WTC11 (cell line): ENCODE data around the gene CHPF2. TPM values are rescaled to one million over a fixed set of nuclear protein-coding genes. Genes with fewer than 3 reads are reported as not detected.

Experiments used
- ATAC-seq: fragments of 200-7000 bp; cut with Tn5 transposase; 2 replicates; pipeline ENCODE4 v1.10.0; 2021; ENCODE audit warnings: mild to moderate bottlenecking, moderate library complexity
- CTCF ChIA-PET: fragments of 300-600 bp; sonication (Branson Sonifier 250); formaldehyde crosslinking; loops from one replicate; lab custom pipeline; 2021; ENCODE audit warnings: antibody characterized with exemption; lab: Charles Lee
- POLR2A ChIA-PET: fragments of 350-600 bp; sonication (Branson Sonifier 250); formaldehyde crosslinking; loops from one replicate; lab custom pipeline; 2021; ENCODE audit warnings: antibody characterized with exemption; lab: Charles Lee
- DNase-seq: peaks from one replicate; pipeline ENCODE4 v3.0.0; 2021; ENCODE audit warnings: low spot score
- H3K27ac Mint-ChIP-seq: 2 replicates; pipeline ENCODE4 v1.8.0; 2021; ENCODE audit warnings: mixed read lengths
- H3K27me3 Mint-ChIP-seq: 2 replicates; pipeline ENCODE4 v1.8.0; 2021; ENCODE audit warnings: low read depth, mild to moderate bottlenecking, moderate library complexity, mixed read lengths
- H3K36me3 Mint-ChIP-seq: 2 replicates; pipeline ENCODE4 v1.8.0; 2021; ENCODE audit warnings: mixed read lengths
- H3K4me1 Mint-ChIP-seq: 2 replicates; pipeline ENCODE4 v1.8.0; 2022; ENCODE audit warnings: mixed read lengths
- H3K4me3 Mint-ChIP-seq: 2 replicates; pipeline ENCODE4 v1.8.0; 2021; ENCODE audit warnings: mild to moderate bottlenecking, moderate library complexity, mixed read lengths
- H3K9me3 Mint-ChIP-seq: 2 replicates; pipeline ENCODE4 v1.8.0; 2021; ENCODE audit warnings: mixed read lengths
- GTF2I ChIP-seq: fragments of 250-450 bp; sonication (Bioruptor Pico); conservative IDR thresholded peaks from 2 replicates; pipeline ENCODE4 v1.4.0; 2021; ENCODE audit warnings: mild to moderate bottlenecking
- MXD4 ChIP-seq: fragments of 250-450 bp; sonication (Bioruptor Pico); IDR thresholded peaks from 2 replicates; pipeline ENCODE4 v1.8.0; 2021; ENCODE audit warnings: mild to moderate bottlenecking, moderate library complexity, borderline replicate concordance
- NFE2L1 ChIP-seq: sonication (generic); formaldehyde crosslinking; IDR thresholded peaks from 2 replicates; pipeline ENCODE4 v1.8.1; 2023; ENCODE audit warnings: missing genetic modification reagents
- NR3C1 ChIP-seq: sonication (generic); formaldehyde crosslinking; conservative IDR thresholded peaks from 2 replicates; pipeline ENCODE4 v1.8.1; 2023; ENCODE audit warnings: low read depth, mild to moderate bottlenecking, missing genetic modification reagents
- OVOL2 ChIP-seq: fragments of 250-450 bp; sonication (Bioruptor Pico); IDR thresholded peaks from 2 replicates; pipeline ENCODE4 v1.9.0; 2021; ENCODE audit warnings: mild to moderate bottlenecking, borderline replicate concordance
- SOX15 ChIP-seq: fragments of 250-450 bp; sonication (Bioruptor Pico); IDR thresholded peaks from 2 replicates; pipeline ENCODE4 v1.9.0; 2021; ENCODE audit warnings: mild to moderate bottlenecking
- TCF7 ChIP-seq: sonication (generic); formaldehyde crosslinking; IDR thresholded peaks from 2 replicates; pipeline ENCODE4 v1.8.0; 2022; ENCODE audit warnings: mild to moderate bottlenecking, low read depth, missing genetic modification reagents, moderate library complexity
- TEAD1 ChIP-seq: sonication (generic); formaldehyde crosslinking; IDR thresholded peaks from 2 replicates; pipeline ENCODE4 v1.8.0; 2022; ENCODE audit warnings: mild to moderate bottlenecking, missing genetic modification reagents
- ZNF121 ChIP-seq: sonication (generic); formaldehyde crosslinking; IDR thresholded peaks from 2 replicates; pipeline ENCODE4 v1.8.0; 2023; ENCODE audit warnings: missing genetic modification reagents
- ZNF263 ChIP-seq: sonication (generic); formaldehyde crosslinking; IDR thresholded peaks from 2 replicates; pipeline ENCODE4 v1.8.1; 2022; ENCODE audit warnings: low read depth, mild to moderate bottlenecking, moderate library complexity, missing genetic modification reagents
- ZNF317 ChIP-seq: sonication (generic); formaldehyde crosslinking; IDR thresholded peaks from 2 replicates; pipeline ENCODE4 v1.8.1; 2023; ENCODE audit warnings: low read depth, mild to moderate bottlenecking, moderate library complexity, missing genetic modification reagents, borderline replicate concordance
- ZNF671 ChIP-seq: fragments of 250-450 bp; sonication (Bioruptor Pico); IDR thresholded peaks from 2 replicates; pipeline ENCODE4 v1.8.0; 2021; ENCODE audit warnings: mild to moderate bottlenecking
- total RNA-seq: library from RNA; stranded (reverse); gene quantifications from 3 replicates; pipeline ENCODE4 v1.2.3, GENCODE V29; 2021
- TF ChIP-seq, protein P1 (sequence below): sonication (generic); formaldehyde crosslinking; IDR thresholded peaks from 2 replicates; pipeline ENCODE4 v1.8.1; 2023; ENCODE audit warnings: mild to moderate bottlenecking, moderate library complexity, missing genetic modification reagents
- TF ChIP-seq, protein P2 (sequence below): sonication (generic); formaldehyde crosslinking; IDR thresholded peaks from 2 replicates; pipeline ENCODE4 v1.8.0; 2022; ENCODE audit warnings: mild to moderate bottlenecking, missing genetic modification reagents
- TF ChIP-seq, protein P3 (sequence below): fragments of 250-450 bp; sonication (Bioruptor Pico); IDR thresholded peaks from 2 replicates; pipeline ENCODE4 v1.9.0; 2021; ENCODE audit warnings: mild to moderate bottlenecking, borderline replicate concordance
- TF ChIP-seq, protein P4 (sequence below): fragments of 250-450 bp; sonication (Bioruptor Pico); conservative IDR thresholded peaks from 2 replicates; pipeline ENCODE4 v1.9.0; 2021; ENCODE audit warnings: mild to moderate bottlenecking
- TF ChIP-seq, protein P5 (sequence below): sonication (generic); formaldehyde crosslinking; IDR thresholded peaks from 2 replicates; pipeline ENCODE4 v1.8.1; 2022; ENCODE audit warnings: low read depth, missing genetic modification reagents, borderline replicate concordance
- TF ChIP-seq, protein P6 (sequence below): fragments of 250-450 bp; sonication (Bioruptor Pico); IDR thresholded peaks from 2 replicates; pipeline ENCODE4 v1.9.0; 2021; ENCODE audit warnings: mild to moderate bottlenecking
- TF ChIP-seq, protein P7 (sequence below): sonication (generic); formaldehyde crosslinking; conservative IDR thresholded peaks from 2 replicates; pipeline ENCODE4 v1.8.1; 2023; ENCODE audit warnings: mild to moderate bottlenecking, low read depth, missing genetic modification reagents, moderate library complexity

Gene CHPF2
- total RNA-seq, 1 experiment from 2014 or later: 30.7 TPM

DNA sequence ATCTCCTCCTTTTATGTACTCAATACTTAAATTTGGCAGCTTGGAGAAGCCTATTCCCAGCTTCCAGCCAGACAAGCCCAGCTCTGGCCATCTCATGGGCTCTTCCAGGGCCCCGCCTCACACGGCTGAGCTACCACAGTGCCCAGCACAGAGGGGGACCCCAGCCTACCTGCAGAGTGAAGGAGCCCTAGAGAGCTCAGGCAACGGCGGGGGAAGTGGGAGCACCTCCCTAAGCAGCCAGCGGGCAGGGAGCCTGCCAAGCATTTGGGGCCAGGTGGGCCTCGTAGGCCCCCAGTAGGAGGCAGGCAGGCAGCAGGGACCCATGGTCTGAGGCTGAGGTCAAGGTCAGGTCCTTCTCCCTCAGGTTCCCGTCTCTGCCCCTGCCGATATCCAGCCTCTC lies 45.3 kb downstream of the CHPF2 start:
- ATAC-seq: no peak; the same call in 1 of the 2 replicates
- CTCF ChIA-PET: interaction anchor here (1.0 to 2.4 kb wide), 9 partner anchors 9 to 73 kb away, joined by 3 to 16 read pairs (median 4); no protein-coding TSS in a partner anchor
- H3K9me3 Mint-ChIP-seq: no peaks in the 10 kb centered on the region

DNA sequence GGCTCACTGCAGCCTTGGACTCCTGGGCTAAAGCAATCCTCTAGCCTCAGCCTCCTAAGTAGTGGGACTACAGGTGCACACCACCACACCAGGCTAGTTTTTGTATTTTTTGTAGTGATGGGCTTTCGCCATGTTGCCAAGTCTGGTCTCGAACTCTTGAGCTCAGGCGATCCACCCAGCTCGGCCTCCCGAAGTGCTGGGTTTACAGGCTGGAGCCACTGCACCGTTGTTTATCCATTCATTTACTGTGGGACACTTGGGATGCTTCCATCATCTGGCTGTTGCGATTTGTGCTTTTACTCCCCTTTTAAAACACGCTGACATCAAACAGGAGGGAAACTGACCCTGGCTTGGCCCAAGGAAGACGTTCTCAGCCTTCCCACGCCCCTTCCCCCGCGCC lies 46.7 kb downstream of the CHPF2 start:
- Mint-ChIP-seq H3K27ac (no peak overlapping the region), H3K9me3 (no peaks in the 10 kb centered on the region), H3K4me3 (no peak overlapping the region), H3K27me3 (peaks cover 47% of the 10 kb centered on the region), H3K4me1 (peaks cover 31% of the 10 kb centered on the region), H3K36me3 (no peaks in the 10 kb centered on the region)
- ChIA-PET CTCF (interaction anchor here (2.4 kb wide), 1 partner anchor 35 kb away, joined by 16 read pairs; no protein-coding TSS in a partner anchor), POLR2A (no interaction called here)
- DNase-seq (no peak), ATAC-seq (no peak)
- TF ChIP-seq, protein P1, sequence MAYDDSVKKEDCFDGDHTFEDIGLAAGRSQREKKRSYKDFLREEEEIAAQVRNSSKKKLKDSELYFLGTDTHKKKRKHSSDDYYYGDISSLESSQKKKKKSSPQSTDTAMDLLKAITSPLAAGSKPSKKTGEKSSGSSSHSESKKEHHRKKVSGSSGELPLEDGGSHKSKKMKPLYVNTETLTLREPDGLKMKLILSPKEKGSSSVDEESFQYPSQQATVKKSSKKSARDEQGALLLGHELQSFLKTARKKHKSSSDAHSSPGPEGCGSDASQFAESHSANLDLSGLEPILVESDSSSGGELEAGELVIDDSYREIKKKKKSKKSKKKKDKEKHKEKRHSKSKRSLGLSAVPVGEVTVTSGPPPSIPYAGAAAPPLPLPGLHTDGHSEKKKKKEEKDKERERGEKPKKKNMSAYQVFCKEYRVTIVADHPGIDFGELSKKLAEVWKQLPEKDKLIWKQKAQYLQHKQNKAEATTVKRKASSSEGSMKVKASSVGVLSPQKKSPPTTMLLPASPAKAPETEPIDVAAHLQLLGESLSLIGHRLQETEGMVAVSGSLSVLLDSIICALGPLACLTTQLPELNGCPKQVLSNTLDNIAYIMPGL: no peak
- no peak for TF ChIP-seq NR3C1 (CRISPR knock-in tag)
- no peak for TF ChIP-seq TEAD1 (CRISPR knock-in tag)
- TF ChIP-seq, protein P2, sequence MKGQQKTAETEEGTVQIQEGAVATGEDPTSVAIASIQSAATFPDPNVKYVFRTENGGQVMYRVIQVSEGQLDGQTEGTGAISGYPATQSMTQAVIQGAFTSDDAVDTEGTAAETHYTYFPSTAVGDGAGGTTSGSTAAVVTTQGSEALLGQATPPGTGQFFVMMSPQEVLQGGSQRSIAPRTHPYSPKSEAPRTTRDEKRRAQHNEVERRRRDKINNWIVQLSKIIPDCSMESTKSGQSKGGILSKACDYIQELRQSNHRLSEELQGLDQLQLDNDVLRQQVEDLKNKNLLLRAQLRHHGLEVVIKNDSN: no peak
- TF ChIP-seq, protein P3, sequence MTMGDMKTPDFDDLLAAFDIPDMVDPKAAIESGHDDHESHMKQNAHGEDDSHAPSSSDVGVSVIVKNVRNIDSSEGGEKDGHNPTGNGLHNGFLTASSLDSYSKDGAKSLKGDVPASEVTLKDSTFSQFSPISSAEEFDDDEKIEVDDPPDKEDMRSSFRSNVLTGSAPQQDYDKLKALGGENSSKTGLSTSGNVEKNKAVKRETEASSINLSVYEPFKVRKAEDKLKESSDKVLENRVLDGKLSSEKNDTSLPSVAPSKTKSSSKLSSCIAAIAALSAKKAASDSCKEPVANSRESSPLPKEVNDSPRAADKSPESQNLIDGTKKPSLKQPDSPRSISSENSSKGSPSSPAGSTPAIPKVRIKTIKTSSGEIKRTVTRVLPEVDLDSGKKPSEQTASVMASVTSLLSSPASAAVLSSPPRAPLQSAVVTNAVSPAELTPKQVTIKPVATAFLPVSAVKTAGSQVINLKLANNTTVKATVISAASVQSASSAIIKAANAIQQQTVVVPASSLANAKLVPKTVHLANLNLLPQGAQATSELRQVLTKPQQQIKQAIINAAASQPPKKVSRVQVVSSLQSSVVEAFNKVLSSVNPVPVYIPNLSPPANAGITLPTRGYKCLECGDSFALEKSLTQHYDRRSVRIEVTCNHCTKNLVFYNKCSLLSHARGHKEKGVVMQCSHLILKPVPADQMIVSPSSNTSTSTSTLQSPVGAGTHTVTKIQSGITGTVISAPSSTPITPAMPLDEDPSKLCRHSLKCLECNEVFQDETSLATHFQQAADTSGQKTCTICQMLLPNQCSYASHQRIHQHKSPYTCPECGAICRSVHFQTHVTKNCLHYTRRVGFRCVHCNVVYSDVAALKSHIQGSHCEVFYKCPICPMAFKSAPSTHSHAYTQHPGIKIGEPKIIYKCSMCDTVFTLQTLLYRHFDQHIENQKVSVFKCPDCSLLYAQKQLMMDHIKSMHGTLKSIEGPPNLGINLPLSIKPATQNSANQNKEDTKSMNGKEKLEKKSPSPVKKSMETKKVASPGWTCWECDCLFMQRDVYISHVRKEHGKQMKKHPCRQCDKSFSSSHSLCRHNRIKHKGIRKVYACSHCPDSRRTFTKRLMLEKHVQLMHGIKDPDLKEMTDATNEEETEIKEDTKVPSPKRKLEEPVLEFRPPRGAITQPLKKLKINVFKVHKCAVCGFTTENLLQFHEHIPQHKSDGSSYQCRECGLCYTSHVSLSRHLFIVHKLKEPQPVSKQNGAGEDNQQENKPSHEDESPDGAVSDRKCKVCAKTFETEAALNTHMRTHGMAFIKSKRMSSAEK (CRISPR knock-in tag): no peak
- TF ChIP-seq ZNF317: no peak
- TF ChIP-seq, protein P4, sequence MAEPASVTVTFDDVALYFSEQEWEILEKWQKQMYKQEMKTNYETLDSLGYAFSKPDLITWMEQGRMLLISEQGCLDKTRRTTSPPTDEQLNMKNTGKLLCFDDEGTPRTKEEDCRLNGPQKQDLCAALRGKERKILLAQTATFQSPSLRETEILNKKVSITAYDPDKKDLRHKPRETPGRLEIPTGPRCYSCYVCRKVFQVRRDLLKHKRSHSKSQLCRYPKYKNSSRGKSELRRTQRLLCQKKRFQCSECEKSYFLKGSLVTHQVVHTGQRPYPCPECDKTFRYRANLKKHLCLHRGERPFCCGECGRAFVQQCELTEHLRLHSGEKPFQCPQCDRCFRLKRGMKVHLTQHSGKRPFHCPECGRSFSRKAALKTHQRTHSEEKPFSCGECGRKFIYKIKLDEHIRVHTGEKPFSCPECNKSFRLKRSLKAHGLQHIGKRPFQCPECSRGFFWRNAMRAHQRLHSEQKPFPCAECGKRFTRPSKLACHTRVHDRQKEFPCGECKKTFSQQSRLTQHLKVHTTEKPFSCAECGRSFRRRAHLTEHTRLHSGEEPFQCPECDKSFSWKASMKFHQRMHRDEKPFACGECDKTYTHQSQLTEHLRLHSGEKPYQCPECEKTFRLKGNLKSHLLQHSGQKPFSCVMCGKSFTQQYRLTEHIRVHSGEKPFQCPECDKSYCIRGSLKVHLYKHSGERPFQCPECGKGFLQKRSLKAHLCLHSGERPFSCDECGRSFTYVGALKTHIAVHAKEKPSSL (CRISPR knock-in tag): no peak
- no peak for TF ChIP-seq MXD4 (CRISPR knock-in tag)

More for the DNA sequence above, 45.3 kb downstream of the CHPF2 start:
- Mint-ChIP-seq H3K27me3 (peaks cover 44% of the 10 kb centered on the region), H3K4me3 (peak overlapping the region; percentile 58), H3K27ac (no peak overlapping the region), H3K36me3 (no peaks in the 10 kb centered on the region), H3K4me1 (peaks cover 31% of the 10 kb centered on the region)
- TF ChIP-seq ZNF317: no peak
- TF ChIP-seq, protein P5, sequence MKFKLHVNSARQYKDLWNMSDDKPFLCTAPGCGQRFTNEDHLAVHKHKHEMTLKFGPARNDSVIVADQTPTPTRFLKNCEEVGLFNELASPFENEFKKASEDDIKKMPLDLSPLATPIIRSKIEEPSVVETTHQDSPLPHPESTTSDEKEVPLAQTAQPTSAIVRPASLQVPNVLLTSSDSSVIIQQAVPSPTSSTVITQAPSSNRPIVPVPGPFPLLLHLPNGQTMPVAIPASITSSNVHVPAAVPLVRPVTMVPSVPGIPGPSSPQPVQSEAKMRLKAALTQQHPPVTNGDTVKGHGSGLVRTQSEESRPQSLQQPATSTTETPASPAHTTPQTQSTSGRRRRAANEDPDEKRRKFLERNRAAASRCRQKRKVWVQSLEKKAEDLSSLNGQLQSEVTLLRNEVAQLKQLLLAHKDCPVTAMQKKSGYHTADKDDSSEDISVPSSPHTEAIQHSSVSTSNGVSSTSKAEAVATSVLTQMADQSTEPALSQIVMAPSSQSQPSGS (CRISPR knock-in tag): no peak
- no peak for TF ChIP-seq GTF2I (CRISPR knock-in tag)
- no peak for TF ChIP-seq ZNF121 (CRISPR knock-in tag)
- no peak for TF ChIP-seq NFE2L1
- TF ChIP-seq OVOL2 (CRISPR knock-in tag): no peak
- no peak for TF ChIP-seq TCF7 (CRISPR knock-in tag)
- TF ChIP-seq SOX15 (CRISPR knock-in tag): no peak
- TF ChIP-seq ZNF263 (CRISPR knock-in tag): no peak
- TF ChIP-seq, protein P6, sequence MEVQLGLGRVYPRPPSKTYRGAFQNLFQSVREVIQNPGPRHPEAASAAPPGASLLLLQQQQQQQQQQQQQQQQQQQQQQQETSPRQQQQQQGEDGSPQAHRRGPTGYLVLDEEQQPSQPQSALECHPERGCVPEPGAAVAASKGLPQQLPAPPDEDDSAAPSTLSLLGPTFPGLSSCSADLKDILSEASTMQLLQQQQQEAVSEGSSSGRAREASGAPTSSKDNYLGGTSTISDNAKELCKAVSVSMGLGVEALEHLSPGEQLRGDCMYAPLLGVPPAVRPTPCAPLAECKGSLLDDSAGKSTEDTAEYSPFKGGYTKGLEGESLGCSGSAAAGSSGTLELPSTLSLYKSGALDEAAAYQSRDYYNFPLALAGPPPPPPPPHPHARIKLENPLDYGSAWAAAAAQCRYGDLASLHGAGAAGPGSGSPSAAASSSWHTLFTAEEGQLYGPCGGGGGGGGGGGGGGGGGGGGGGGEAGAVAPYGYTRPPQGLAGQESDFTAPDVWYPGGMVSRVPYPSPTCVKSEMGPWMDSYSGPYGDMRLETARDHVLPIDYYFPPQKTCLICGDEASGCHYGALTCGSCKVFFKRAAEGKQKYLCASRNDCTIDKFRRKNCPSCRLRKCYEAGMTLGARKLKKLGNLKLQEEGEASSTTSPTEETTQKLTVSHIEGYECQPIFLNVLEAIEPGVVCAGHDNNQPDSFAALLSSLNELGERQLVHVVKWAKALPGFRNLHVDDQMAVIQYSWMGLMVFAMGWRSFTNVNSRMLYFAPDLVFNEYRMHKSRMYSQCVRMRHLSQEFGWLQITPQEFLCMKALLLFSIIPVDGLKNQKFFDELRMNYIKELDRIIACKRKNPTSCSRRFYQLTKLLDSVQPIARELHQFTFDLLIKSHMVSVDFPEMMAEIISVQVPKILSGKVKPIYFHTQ: no peak
- no peak for TF ChIP-seq ZNF671 (CRISPR knock-in tag)
- TF ChIP-seq, protein P7, sequence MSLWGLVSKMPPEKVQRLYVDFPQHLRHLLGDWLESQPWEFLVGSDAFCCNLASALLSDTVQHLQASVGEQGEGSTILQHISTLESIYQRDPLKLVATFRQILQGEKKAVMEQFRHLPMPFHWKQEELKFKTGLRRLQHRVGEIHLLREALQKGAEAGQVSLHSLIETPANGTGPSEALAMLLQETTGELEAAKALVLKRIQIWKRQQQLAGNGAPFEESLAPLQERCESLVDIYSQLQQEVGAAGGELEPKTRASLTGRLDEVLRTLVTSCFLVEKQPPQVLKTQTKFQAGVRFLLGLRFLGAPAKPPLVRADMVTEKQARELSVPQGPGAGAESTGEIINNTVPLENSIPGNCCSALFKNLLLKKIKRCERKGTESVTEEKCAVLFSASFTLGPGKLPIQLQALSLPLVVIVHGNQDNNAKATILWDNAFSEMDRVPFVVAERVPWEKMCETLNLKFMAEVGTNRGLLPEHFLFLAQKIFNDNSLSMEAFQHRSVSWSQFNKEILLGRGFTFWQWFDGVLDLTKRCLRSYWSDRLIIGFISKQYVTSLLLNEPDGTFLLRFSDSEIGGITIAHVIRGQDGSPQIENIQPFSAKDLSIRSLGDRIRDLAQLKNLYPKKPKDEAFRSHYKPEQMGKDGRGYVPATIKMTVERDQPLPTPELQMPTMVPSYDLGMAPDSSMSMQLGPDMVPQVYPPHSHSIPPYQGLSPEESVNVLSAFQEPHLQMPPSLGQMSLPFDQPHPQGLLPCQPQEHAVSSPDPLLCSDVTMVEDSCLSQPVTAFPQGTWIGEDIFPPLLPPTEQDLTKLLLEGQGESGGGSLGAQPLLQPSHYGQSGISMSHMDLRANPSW (CRISPR knock-in tag): no peak
- no peak for DNase-seq
- POLR2A ChIA-PET: interaction anchor here (1.4 kb wide), 1 partner anchor 25 kb away, joined by 7 read pairs; no protein-coding TSS in a partner anchor
